Retina (tissue), 1 donor: ENCODE data around the gene CACNA1H.

Source experiments
- DNase-seq: peaks from one replicate; pipeline ENCODE4 v3.0.0-alpha.2; 2016

Gene CACNA1H

DNA sequence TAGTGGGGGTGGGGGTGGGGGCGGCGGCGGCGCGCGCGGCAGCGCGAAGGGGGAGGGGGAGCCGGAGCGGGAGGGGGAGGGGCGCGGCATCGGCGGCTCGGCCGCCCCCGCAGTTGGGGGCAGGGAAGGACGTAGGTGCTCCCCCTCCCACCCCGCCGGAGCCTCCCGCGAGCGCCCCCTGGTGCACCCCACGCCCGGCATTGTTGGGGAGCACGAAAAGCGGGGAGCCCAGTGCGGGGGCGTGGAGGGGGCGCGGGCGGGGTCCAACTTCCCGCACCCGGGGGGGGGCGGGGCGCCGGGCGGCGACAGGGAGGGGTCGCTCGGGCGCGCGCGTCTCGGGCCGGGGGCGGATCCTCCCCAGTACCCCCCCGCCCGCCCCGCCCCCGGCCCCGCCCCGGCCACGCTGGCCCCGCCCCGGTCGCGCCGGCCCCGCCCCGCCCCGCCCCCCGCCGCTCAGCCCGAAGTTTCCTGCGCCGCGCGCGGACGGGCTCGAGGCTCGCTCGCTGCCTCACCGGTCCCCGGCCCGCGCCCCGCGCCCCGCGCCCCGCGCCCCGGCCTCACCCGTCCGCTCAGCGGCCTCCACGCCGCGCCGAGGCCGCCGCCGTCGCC is at the start of gene CACNA1H:
Gene CACNA1H, plus strand, starts transcription at position 456 of the 609 bp plus-strand sequence. CDS start 632 bp downstream, outside the sequence.
- no peak for DNase-seq

DNA sequence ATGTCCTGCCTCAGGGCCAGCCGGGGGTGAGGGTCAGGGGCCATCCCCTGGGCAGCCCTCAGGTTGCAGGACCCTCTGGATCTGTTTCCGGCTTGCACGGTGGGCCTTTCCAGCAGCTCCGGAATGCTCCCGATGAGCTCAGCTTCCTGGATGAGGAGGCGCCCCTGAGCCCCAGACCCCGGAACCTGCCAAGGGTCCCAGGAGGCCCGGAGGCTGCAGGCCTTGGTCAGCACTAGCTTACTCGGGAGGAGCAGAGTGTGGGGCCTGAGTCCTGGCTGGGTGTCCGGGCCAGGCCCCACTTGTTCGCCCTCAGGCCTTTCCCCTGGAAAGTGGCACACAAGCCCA is 49.3 kb upstream of the CACNA1H start:
- DNase-seq = no peak

DNA sequence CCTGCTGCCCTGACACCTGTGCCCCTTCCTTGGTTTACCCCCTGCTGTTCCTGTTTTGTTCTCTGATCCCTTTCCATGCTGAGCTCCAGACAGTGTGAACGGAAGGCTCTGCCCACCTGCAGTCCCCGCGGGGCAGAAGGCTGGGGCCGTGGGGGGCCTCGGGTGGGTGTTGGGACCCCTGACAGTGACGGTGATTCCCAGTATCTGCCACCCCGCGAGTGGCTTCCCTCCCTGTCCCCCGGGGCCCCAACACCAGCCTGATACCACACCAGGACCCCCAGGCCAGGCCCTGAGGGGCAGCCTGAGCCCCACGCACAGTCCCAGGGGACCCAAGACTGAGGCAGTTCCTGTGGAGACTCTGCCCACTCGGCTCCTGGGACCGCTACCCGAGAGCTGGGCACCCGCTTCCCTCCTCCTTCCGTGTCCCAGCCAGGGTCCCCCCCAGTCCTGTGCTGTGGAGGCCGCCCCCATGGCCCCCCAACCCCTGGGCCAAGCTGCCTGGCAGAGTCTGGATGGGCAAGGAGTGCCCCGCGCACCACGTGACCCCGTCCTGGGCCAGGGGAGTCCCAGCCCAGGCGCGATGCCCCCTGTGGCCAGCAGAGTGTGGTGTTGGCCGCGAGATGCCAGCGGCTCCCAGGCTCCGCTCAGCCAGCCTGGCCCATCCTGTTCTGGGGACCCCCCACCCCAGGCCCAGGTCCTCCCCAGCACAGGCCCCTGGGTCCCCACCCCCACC is 46.9 kb upstream of the CACNA1H start:
- peak; percentile 85 for DNase-seq

DNA sequence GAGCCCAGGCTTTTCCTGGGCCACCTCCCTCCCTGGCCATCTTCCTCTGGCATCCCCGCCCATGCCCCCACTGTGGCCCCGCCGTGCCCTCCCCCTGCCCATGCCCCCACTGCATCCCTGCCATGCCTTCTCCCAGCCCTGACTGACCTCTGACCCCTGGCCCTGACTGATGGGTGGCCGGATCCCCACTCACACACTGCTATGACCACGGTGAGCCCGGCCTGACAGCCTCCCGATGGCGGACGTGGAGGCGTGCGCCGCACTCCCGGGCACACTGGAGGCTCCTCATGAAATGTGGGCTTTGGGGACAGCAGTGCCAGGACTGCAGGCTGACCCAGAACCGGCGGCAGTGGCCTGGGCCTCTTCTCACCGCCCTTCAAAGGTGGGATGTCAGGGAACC is 46.2 kb upstream of the CACNA1H start:
- no peak for DNase-seq

DNA sequence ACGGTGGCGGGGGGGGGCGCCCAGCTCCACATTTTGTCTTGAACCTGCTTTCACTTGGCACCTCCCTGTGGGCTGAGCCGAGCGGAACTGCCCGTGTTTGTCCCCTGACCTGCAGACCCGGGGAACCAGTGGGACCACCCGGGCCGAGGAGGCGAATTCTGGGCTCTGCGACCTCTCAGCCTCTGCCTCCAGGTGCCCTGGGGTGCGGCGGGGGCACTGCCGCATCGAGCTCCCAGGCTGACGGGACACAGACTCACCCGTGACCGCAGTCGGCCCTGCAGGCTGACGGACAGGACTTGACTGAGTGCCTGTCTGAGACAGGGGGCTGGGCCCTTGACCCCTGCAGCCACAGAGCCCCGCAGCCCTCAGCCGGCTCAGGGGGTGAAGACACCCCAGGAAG is 45.8 kb upstream of the CACNA1H start:
- no peak for DNase-seq

DNA sequence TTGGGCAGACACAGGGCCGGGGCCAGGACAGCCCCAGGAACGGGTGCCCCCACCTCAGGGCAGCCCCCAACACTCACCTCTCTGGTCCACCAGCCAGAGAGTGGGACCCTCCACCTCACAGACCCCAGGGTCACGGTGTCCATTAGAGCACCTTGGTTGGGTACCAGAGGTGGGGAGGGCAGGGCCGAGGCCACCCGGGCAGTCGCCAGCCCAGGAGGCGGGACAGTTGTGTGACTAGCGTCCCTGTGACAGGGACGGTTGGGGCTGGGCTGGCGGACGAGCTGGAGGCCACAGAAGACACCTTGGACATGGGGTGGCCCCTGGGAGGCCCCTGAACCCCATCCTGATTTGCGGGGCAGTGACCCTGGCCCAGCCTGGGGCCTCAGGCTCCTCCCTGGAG is 45.2 kb upstream of the CACNA1H start:
- no peak for DNase-seq

DNA sequence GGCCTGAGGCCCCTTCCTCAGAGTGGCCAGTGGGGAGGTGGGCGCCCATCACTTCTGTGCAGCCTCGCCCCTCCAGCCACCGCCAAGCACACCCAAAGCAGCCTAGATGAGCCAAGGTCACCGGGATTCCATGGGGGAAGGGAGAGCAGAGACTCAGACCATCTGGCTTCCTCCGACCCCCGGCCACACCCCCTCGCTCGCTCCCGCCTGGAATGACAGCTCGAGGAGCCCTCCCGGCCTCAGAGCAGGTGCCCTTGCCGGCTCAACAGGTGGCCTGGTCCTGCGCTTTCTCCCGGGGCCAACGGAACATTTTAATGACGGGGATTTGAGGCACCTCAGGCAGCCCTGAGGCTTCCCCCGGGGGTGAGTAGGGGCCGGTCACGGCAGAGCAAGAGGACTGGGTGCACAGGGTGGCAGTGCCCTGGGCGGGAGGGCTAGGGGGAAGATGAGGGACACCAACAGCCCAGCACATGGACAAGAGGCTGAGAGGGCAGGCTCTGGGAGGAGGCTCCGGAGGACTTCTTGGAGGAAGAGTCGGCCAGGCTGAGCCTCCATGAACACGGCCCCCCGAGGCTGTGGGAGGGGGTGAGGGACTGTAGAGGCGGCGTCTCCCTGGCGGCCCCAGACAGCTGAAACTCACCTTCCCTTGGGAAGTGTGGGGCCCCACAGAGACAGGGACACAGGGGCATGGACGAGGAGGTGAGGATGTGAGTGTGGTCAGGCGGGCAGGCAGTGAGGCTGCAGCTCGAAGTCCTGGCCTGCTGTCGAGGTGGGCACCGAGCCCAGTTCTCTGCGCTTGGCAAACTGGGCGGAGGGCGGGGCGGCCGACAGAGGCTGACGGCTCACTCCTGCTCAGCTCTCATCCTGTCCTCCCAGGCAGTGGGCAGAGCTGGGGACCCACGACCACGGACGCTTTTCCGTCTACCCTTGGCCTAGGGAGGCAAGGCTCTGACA is 44.3 kb upstream of the CACNA1H start:
- DNase-seq = peak; percentile 70

DNA sequence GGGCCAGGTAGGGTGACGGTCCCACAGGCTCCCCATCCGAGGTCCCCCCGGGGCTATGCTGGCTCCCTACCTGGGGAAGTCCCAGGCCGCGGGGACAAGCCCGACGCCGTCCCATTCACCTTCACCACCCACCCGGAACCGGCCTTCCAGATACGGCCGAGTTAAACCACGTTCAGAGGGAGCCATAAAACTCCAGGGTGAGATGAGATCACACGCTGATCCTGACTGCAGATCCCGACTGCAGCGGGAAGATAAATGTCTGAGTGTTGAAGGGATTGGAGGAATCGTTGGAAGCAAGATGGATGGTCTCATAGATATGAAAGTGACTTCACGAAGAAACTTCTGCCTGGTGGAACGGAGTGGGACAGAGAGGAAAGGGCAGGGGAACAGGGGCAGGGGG is 43.3 kb upstream of the CACNA1H start:
- DNase-seq = no peak

DNA sequence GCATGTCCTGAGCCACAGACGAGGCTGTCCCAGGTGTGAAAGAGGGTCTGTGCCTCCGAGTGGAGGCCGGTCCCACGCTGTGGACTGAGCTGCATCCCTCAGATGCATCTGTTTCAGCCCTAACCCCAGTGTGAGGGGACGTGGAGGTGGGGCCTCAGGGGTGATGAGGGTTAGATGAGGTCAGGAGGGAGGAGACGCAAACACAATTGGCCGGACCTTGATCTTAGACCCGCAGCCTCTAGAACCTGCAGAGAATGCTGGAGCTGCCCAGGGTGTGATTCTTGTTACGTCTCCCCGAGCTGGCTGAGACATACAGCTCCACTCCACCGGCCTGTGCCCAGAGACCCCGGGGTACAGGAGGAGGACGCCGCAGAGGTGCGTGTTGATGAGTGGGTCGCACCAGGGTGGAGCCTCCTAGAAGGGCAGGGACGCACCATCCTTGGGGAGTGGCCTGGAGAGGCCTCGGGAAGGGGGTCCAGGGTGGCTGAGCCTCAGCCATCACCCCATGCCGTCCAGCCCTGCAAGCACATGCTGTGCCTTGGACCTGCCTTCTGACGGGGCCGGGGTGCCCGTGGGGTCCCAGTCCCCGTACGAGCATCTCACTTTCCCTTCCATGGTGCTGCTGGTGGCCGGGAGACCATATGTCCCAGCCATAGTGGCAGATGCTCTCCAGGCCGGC is 40.3 kb upstream of the CACNA1H start:
- DNase-seq = no peak

DNA sequence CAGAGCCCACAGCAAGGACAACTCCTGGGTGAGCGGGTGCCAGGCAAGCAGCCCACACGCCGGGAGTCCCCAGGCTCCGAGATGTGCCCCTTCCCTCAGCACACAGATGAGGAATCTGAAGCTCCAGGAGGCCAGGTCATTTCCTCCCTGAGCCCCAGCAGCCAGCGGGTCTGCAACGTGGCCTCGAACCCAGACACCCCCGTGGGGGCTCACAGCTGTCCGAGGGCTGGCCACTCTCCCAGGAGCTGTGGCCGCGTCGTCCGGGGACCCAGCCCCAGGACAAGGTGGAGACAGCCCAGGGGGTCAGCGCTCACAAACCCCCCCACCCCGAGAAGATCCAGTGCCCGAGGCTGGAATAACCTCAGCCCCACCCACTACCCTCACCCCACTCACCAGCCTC is 39.4 kb upstream of the CACNA1H start:
- no peak for DNase-seq

DNA sequence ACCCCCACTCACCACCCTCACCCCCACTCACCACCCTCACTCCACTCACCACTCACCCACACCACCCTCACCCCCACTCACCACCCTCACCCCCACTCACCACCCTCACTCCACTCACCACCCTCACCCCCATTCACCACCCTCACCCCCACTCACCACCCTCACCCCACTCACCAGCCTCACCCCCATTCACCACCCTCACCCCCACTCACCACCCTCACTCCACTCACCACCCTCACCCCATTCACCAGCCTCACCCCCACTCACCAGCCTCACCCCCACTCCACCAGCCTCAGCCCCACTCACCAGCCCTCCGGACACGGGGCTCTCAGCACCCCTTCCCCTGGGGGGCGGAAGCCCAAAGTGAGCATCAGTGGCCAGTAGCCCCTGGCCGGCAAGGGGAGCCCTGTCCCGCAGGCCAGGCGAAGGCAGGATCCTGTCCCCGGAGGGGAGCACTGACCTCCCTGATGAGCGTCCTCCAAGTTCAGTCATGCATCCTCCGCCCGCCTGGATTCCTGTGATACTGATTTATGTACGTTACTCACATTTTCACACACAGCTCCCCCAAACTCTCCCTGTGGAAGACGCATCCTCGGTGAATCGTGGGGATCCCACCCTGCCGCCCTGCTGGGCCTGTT is 38.9 kb upstream of the CACNA1H start:
- DNase-seq = no peak

DNA sequence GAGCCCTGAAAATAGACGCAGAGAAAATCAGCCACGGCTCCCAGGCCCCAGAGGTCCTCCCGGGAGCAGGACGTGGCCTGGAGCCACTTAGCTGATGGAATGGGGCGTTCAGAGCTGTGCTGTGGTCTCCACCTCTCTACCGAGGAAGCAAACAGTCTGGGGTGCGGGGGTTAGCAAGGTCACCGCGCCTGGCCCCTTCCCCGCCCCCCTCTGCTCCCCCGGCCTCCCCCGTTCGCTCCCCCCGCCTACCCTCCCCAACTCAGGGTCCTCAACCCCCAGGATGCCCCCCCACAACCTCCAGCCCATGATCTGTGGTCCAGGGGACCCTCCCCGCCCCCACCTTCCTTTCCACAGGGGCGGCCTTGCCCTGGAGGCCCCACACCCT is 36.2 kb upstream of the CACNA1H start:
- no peak for DNase-seq

DNA sequence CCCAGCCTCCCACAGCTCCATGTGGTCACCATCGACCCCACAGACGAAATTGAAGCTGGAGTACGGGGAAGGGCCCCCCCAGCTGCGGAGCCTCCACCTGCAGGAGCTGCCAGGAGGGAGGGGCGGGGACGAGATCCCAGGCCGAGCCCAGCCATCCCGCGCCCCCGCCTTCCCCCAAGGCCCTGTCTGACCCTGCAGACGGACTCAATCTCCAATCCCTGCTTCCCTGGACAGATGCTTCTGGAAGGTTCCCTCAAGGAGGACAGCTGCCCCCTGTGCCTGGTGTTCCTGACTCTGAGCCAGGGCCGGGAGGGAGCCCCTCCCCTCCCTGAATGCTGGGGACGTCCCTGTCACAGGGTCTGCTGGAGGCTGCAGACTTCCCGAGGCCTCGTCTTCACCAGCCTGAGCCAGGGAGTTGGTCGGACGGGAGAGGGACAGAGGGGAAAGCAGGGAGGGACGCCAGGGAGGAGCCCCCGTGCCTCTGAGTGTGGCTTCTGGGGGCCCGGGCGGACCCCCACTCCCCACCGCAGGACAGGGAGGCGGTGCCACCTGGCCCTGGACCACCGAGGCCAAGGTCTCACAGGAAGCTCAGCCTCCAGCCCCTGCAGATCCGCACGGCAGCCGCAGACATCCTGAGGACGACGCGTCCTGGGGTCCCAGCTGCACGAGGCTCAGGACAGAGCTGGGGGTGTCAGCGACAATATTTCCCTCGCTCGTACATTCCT is 35.6 kb upstream of the CACNA1H start:
- no peak for DNase-seq

DNA sequence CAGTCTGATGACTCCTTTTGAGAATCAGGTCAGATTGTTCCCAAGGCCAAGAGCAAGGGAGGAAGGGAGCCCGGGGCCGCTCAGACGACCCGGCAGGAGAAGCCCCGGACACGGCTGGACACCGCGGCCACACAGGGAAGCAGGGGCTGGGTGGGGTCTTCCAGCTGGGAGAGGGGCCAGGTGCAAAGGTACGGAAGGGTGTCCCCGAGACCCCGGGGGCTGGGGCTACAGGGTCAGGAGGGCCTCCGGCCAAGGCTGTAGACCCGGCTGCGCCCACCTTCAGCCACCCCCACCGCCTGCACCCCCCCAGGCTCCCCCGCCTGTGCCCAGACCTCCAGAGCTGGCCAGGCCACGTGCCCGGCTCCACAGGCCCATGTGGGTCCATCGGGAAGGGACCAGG is 35.0 kb upstream of the CACNA1H start:
- no peak for DNase-seq

DNA sequence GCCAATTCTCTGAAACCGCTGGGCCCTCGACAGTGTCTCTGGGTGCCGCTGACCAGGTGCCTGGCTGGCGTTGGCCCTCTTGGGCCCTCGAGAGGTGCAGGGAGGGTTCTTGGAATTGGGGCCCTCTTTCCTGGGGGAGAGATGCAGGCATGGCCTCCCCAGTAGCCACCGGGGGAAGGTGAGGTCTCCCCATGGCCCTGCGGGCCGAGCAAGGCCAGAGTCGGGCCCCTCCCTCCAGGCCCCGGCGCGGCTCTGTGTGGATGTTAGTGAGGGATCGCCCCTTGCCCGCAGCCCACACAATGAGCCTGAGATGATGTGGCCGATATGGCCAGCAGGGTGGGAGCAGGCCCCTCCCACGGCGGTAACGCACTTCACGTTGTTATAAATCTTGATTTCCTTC is 33.8 kb upstream of the CACNA1H start:
- no peak for DNase-seq

DNA sequence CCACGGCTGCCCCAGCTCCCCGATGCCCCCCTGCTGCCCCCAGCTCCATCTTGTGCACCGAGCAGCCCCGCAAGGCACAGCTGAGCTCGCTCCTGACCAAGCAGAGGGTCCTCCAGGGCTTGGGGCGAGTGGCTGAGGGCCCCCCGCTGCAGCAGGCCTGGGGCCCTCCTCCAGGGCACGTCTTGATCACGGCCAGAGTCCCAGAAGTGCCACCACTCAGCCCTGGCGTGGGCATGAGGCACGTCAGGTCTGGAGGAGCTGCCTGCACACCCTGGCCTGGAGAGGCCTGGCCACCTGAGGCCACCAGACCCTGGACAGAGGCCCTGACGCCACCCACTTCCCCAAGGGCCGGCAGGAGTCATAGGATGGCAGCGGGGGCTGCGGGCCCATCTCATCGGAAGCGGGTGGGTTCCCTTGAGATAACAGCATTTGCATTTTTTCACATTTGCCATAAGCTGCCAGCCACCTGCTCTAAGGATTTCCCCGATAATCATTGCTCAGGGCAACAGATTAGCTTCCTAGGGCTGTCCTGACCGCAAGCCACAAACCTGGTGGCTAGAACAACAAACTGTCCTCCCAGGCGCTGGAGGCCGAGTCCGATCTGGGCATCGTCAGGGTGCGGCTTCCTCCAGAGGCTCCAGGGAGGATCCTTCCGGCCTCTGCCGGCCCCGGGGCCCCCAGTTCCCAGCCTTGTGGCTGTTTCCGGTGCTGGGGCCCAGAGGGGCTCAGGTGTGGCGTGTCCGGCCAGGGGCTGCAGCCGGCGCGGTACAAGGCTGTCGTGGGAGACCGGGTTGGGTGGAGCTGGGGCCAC is 32.9 kb upstream of the CACNA1H start:
- DNase-seq = no peak

DNA sequence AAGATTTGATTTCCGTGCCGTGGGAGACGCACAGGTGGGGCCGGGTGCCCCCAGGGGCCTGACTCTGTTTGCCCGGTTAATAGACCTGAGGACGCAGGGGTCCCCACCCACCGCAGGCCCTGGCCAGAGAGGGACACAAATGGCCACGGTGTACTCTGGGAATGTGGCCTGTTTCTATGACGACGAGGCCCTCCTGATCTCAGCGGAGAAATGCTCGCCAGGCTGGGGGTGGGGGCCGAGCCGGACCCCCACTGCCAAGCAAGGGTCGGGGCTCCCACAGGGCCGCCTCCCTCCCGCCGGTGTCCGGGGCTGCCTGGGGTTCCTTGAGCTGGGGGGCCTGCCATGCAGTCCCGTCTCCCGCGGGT is 32.3 kb upstream of the CACNA1H start:
- no peak for DNase-seq

DNA sequence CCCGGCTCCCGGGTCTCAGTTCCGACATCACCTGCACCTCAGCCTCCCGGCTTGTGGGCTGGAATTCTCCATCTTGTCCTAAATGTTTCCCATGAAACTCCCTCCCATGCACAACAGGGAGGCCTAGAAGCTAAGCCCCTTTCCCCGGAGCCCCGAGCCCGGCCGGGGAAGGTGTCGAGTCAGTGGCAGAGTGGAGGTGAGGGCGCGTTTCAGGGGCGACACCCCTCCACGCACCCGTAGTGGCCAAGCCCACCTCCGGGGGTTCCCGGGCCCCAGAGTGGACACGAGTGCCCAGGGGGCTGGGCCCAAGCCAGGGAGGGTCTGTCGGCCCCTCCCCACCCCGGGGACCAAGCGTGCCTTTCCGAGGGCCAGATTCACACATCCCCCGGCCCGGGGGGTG is 31.9 kb upstream of the CACNA1H start:
- DNase-seq = no peak

DNA sequence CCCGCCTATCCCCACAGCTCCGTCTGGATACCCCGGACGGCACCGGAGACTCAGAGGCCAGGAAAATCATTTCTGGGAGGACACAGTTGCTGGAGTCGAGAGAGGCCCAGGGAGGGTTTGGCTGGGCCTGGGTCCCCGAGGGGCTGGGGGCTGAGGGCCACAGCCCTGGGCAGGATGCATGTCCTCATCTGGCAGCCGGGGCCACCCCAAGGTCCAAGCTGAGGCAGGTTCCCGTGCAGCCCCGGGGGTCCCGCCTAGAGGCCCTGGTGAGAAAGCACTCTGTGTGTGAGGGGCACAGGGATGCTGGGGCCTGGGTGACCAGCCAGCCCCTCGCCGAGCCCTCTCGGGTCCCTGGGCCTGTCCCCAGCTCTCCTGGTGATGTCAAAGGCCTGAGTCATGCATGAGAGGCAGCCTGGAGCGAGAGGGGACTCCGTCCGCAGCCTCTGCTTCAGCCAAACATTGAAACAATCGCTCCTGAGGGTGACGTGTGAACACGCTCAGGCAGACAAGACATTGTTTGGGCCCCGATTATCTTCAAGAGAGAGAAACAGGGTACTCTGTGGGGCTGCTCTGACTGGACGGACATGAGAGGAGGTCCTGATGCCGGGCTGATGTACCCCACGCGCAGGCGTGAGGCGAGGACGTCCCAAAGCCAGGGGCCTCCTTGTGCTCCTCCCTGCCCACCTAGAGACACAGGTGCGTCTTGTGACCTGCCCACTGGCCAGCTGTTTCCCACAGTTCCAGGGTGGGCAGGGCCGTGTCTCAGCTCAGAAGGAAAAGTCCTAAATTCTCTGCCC is 31.1 kb upstream of the CACNA1H start:
- no peak for DNase-seq

DNA sequence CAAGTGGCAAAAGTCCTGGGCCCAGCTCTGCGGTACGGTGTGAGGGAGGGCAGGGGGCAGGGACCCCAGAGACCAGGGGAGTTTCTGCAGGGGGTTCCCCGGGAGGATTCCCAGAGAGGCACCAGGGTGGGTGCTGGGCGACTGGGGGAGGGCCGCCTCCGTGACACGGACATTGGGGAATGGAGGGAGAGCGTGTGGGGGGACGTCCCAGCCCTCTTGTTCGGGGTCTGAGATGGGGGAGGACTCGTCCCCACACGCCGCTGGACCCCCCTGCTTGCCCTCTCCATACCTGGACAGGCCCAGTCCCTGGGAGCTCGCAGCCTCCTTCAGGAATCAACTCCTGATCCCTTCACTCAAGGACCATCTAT is 30.5 kb upstream of the CACNA1H start:
- DNase-seq = no peak
